ENCODE results near the gene TPP1. TPM values are rescaled to one million over a fixed set of nuclear protein-coding genes. Genes with fewer than 3 reads are reported as not detected.
A peak's percentile ranks its signal among the peaks of the same experiment; 100 is the strongest.

The TPP1 gene
- total and polyA plus RNA-seq, 9 of the 15 experiments (the other 6 are each of a cell fraction or from before 2014, with no cell fraction given) = 7.5 to 75.8 (median 15.7) TPM

DNA sequence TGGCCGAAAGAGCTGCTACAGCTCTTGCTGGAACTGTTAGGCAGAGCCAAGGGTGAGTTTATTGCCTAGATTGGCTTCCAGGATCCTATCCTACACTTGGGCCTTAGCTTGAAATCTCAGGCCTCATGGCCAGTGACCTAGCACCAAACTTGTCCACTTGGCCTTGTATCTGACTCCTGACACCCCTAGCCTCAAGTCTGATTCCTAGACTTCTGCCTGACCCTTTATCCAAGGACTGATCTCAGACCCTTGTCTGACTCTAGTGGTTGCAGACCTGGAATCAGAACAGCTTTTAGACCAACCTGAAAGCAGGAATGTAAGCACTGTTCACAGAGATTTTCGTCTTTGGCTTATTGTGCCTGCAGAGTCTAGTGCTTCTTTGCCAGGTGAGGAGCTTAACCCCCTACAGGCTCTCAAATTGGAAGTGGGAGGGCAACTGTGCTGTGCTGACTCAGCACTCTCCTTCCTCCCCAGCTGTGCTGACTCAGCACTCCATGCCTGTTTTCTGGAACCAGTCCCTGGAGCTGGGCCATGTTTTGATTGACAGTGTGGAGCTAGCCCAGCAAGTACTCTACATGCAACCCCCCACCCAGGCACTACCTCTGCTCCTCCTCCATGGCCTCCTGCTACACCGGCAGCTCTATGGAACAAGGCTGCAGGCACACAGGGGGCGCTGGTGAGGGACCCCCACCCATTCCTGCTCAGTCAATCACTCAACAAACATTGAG lies 50.9 kb downstream of the TPP1 start (continued):
- TF ChIP-seq, protein P1, sequence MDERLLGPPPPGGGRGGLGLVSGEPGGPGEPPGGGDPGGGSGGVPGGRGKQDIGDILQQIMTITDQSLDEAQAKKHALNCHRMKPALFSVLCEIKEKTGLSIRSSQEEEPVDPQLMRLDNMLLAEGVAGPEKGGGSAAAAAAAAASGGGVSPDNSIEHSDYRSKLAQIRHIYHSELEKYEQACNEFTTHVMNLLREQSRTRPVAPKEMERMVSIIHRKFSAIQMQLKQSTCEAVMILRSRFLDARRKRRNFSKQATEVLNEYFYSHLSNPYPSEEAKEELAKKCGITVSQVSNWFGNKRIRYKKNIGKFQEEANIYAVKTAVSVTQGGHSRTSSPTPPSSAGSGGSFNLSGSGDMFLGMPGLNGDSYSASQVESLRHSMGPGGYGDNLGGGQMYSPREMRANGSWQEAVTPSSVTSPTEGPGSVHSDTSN (CRISPR knock-in tag; IDR thresholded peaks at IDR 0.05; ENCODE audit: low read depth) = peak; percentile 73
- TF ChIP-seq, protein P1 (tag; conservative IDR thresholded peaks at IDR 0.05; ENCODE audit: low read depth) = peak; percentile 96
- TF ChIP-seq DPF2 (IDR thresholded peaks at IDR 0.05) (peak; percentile 90), ZNF41 (CRISPR knock-in tag; conservative IDR thresholded peaks at IDR 0.05) (no peak), NCOR1 (IDR thresholded peaks at IDR 0.05) (peak; percentile 65), CREB3 (tag; conservative IDR thresholded peaks at IDR 0.05; ENCODE audit: low read depth) (peak; percentile 55; the same call in 1 of the 2 replicates), MXI1 (IDR thresholded peaks at IDR 0.05; ENCODE audit: low read depth, low read length) (no peak), ARID4B (CRISPR knock-in tag; IDR thresholded peaks at IDR 0.05) (peak; percentile 98), CXXC5 (CRISPR knock-in tag; IDR thresholded peaks at IDR 0.05) (no peak), ZNF431 (CRISPR knock-in tag; IDR thresholded peaks at IDR 0.05) (no peak), HNRNPUL1 (IDR thresholded peaks at IDR 0.05; ENCODE audit: low read length) (no peak), ZZZ3 (IDR thresholded peaks at IDR 0.05) (no peak)
- TF ChIP-seq, protein P2, sequence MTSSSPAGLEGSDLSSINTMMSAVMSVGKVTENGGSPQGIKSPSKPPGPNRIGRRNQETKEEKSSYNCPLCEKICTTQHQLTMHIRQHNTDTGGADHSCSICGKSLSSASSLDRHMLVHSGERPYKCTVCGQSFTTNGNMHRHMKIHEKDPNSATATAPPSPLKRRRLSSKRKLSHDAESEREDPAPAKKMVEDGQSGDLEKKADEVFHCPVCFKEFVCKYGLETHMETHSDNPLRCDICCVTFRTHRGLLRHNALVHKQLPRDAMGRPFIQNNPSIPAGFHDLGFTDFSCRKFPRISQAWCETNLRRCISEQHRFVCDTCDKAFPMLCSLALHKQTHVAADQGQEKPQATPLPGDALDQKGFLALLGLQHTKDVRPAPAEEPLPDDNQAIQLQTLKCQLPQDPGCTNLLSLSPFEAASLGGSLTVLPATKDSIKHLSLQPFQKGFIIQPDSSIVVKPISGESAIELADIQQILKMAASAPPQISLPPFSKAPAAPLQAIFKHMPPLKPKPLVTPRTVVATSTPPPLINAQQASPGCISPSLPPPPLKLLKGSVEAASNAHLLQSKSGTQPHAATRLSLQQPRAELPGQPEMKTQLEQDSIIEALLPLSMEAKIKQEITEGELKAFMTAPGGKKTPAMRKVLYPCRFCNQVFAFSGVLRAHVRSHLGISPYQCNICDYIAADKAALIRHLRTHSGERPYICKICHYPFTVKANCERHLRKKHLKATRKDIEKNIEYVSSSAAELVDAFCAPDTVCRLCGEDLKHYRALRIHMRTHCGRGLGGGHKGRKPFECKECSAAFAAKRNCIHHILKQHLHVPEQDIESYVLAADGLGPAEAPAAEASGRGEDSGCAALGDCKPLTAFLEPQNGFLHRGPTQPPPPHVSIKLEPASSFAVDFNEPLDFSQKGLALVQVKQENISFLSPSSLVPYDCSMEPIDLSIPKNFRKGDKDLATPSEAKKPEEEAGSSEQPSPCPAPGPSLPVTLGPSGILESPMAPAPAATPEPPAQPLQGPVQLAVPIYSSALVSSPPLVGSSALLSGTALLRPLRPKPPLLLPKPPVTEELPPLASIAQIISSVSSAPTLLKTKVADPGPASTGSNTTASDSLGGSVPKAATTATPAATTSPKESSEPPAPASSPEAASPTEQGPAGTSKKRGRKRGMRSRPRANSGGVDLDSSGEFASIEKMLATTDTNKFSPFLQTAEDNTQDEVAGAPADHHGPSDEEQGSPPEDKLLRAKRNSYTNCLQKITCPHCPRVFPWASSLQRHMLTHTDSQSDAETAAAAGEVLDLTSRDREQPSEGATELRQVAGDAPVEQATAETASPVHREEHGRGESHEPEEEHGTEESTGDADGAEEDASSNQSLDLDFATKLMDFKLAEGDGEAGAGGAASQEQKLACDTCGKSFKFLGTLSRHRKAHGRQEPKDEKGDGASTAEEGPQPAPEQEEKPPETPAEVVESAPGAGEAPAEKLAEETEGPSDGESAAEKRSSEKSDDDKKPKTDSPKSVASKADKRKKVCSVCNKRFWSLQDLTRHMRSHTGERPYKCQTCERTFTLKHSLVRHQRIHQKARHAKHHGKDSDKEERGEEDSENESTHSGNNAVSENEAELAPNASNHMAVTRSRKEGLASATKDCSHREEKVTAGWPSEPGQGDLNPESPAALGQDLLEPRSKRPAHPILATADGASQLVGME (CRISPR knock-in tag; IDR thresholded peaks at IDR 0.05) = no peak

Measured in K562 (cell line).